GM12872 (cell line): Measurements from ENCODE around the gene TMEM214.

ENCODE experiments used
- TF ChIP-seq, protein P1 (sequence below): IDR thresholded peaks from 3 replicates; pipeline ENCODE4 v1.5.1; 2011; ENCODE audit warnings: low read depth, mild to moderate bottlenecking, low read length, moderate library complexity; ENCODE audit not compliant: insufficient read depth

Gene TMEM214

GRCh38 chr2:27084297-27085061 lies 51.7 kb downstream of the TMEM214 start:
- TF ChIP-seq, protein P1, sequence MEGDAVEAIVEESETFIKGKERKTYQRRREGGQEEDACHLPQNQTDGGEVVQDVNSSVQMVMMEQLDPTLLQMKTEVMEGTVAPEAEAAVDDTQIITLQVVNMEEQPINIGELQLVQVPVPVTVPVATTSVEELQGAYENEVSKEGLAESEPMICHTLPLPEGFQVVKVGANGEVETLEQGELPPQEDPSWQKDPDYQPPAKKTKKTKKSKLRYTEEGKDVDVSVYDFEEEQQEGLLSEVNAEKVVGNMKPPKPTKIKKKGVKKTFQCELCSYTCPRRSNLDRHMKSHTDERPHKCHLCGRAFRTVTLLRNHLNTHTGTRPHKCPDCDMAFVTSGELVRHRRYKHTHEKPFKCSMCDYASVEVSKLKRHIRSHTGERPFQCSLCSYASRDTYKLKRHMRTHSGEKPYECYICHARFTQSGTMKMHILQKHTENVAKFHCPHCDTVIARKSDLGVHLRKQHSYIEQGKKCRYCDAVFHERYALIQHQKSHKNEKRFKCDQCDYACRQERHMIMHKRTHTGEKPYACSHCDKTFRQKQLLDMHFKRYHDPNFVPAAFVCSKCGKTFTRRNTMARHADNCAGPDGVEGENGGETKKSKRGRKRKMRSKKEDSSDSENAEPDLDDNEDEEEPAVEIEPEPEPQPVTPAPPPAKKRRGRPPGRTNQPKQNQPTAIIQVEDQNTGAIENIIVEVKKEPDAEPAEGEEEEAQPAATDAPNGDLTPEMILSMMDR, result no peak

DNA sequence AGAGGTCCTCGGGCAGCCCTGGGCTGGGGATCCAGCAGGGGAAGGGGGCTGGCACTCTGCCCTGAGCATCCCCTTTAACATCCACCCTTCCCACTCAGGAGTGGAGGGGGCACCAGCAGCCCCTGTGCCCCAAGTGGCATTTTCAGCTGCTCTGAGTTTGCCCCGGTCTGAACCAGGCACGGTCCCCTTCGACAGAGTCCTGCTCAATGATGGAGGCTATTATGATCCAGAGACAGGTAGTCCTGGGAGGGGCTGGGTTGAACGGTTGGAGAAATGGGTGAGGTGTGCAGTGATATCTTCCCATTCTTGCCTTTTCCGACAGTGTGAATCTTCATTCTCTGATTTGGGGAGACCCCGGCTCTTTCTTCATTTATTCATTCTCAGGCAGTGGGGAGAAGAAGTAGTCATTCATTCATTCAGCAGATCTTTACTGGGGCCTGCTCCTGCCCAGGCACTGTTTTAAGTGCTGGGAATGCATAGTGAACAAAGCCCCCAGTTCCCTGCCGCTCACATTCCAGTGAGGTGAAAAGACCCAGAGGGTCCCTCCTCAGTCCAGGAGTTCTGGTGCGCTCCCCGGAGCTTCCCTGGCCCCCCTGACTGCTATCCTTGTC lies 52.4 kb downstream of the TMEM214 start:
- TF ChIP-seq, protein P1, result no peak

- TF ChIP-seq, protein P1, result peak; percentile 46
Measured at GRCh38 chr2:27085673-27086089, 52.9 kb downstream of the TMEM214 start.

DNA sequence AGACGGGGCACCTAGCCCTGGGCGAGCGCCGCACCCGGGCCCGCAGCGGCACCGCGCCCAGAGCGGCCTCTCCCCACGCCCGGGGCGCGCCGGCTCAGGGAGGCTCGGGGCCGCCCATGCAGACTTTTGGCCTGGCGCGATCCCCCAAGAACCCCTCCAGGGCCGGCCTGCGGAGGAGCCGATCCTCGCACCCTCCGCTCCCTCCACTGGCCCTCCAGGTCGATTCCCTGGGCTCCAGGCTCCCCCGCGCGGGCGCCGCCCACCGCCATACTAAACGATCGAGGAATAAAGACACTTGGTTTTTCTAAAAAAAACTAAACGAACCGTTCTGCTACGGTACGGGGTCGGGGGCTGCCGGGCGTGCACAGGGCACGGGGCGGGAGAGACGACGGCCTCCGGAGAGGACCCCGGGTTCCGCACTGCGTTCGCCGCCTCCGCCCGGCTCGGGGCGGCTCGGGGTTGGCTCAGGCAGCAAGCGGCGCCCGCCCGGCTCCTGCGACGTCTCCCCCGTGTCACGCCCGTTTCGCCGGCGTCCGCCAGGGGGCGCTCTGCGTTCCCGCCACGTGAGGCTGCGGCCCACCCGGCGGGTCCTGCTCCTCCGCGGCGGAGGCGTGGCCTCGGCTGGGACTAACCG lies 53.4 kb downstream of the TMEM214 start:
- TF ChIP-seq, protein P1, result peak; percentile 79

DNA sequence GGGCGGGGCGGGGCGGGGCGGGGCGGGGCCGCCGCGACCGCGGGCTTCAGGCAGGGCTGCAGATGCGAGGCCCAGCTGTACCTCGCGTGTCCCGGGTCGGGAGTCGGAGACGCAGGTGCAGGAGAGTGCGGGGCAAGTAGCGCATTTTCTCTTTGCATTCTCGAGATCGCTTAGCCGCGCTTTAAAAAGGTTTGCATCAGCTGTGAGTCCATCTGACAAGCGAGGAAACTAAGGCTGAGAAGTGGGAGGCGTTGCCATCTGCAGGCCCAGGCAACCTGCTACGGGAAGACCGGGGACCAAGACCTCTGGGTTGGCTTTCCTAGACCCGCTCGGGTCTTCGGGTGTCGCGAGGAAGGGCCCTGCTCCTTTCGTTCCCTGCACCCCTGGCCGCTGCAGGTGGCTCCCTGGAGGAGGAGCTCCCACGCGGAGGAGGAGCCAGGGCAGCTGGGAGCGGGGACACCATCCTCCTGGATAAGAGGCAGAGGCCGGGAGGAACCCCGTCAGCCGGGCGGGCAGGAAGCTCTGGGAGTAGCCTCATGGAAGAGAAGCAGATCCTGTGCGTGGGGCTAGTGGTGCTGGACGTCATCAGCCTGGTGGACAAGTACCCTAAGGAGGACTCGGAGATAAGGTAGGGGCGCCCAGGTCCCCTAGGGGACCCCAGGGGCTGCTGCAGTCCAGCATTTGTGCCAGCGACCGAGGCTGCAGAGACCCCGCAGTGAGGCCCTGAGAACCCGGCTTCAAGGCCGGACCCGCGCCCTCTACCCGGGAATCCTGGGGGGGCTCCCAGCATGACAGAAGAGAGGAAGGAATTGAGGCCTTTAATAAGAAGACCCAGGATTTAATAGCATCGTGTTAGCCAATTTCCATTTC lies 54.2 kb downstream of the TMEM214 start, which contains the start of gene KHK:
TSS of gene KHK (plus strand) at position 49 of the 870 bp plus-strand sequence. CDS start at position 537, 488 bp downstream.
- TF ChIP-seq, protein P1, result 0 out of 3 replicates have a peak, but pooled peaks have one; percentile 3

- TF ChIP-seq, protein P1, result no peak
Measured at GRCh38 chr2:27087823-27088410, 55.2 kb downstream of the TMEM214 start.
